HG03457 (cell line): ENCODE measurements around the gene CYP4F11.
"Not testable (repeated sequence)": the region's sequence is repeated elsewhere in the genome, so short reads cannot be mapped to it uniquely, and the experiment has no call there.

Experiments used
- ATAC-seq: cut with Tn5 transposase; IDR thresholded peaks from one replicate; pipeline ENCODE4 v1.9.1; 2021; ENCODE audit warnings: moderate number of reproducible peaks; ENCODE audit not compliant: unreplicated experiment

CYP4F11 gene

DNA sequence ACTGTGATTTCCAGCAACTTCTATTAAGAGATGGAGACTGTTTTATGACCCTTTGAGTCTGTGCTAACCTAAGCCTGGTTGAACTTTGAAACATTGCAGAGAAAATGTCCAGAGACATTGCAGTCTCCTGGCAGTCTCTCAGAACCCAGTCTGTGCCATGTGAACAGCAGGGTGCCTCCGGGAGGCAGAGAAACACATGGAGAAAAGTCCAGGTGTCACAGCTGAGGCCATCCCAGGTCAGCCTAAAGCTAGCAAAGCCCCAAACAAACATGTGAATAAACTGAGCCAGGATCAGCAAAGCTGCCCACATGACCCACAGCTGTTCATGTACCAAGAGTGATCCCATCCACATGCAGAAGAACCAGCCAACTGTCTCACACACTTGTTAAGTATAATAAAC is 7.8 kb downstream of the CYP4F11 start:
- no peak for ATAC-seq

DNA sequence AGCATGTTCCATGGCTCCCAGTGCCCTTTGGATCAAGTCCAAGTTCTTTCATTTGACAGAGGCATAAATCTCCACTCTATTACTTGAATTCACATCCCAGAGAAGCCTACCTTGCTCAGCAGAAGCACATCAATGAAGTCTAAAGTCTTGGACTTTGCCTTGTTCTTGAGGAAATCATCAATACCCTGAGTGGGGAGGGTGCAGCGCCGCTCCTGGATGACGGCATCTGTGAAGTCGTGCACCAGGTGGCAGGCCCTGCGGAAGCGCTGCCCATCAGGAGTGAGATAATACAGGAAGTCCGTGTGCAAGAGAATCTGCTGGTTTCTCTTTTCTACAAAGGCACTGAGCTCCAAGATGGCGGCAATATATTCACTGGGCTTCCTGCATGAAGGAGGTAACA is 10.6 kb downstream of the CYP4F11 start:
- no peak for ATAC-seq

DNA sequence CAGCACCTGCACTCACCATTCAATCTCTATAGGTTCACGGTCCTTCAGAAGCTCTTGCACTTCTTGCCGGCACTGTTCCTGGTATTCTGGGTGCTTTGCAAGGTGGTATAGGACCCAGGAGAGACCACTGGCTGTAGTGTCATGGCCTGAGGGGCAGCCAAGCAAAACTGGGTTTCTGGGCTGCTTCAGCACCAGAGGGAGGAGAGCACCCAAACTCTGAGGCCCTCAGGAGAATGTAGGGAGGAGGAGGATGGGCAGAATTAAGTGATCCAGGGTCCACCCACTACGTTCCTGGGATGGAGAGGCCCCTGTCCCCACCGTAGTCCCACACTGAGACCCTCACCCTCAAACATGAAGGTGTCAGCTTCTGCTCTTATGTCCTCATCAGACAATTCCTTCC is 12.3 kb downstream of the CYP4F11 start:
- ATAC-seq: no peak

DNA sequence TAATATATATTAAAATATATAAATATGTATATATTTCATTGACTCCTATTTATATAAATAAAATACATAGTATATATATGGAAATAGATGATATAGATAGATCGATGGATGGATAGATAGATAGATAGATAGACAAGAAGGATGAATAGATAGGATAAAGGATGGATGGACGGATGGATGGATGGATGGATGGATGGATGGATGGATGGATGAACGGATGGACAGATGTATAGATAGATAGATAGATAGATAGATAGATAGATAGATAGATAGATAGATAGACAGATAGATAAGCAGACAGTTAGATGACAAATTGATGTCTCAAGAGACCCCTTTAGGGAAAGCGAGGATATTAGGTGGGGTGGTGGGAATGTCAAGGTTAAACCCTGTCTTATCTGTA is 15.1 kb downstream of the CYP4F11 start:
- ATAC-seq: no peak

DNA sequence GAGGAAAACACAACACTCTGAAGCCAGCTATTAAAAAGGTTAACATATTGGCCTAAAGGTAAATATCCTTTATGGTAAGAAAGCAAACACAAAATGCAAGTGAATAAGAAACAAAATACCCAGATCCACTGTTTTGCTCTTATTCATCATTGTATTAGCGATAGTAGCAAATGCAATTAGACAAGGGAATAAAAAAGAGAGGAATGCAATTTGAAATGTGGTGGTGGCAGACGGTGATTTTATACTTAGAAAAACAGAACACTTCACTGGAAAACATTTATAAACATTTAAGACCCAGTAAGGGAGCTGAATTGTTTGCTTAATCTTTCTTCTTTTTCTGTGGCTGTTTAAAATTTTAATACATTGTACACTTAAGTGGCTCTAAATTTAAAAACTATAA is 19.2 kb downstream of the CYP4F11 start:
- ATAC-seq: no peak

DNA sequence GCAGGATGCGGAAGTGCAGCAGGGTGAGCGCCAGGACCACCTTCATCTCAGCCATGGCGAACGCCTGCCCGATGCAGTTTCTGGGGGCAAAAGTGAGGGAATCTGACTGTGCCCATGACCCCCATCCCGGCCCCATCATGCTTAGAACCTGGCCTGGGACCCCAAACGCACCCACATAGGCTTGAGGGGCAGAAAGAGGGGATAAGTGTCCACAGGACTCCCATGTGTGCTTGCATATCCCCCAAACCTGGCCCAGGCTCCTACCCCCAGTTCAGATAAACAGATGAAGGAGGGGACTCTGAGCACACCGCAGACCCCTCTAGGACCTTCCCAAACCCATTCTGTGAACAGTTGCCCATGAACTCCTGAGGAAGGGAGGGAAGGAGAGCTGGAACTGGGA is 20.5 kb downstream of the CYP4F11 start:
- no peak for ATAC-seq

DNA sequence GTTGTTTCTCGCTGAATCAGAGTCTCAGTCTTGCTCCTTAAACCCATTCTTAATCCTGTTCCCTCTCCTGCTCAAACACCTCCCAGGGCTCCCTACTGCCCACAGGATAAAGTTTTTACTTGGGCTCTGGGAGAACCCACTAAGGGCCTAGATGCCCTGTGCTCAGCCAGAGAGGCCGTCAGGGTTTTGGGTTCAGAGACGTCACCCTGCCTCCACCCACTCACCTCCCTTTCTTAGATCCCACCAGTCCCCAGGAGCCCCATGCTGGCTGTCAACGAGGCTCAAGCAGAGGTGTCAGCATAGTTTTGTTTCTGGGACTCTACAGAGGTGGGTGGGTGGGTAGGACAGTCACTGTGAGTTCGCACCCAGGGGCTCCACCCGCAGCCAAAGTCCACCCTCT is 20.9 kb downstream of the CYP4F11 start:
- no peak for ATAC-seq

DNA sequence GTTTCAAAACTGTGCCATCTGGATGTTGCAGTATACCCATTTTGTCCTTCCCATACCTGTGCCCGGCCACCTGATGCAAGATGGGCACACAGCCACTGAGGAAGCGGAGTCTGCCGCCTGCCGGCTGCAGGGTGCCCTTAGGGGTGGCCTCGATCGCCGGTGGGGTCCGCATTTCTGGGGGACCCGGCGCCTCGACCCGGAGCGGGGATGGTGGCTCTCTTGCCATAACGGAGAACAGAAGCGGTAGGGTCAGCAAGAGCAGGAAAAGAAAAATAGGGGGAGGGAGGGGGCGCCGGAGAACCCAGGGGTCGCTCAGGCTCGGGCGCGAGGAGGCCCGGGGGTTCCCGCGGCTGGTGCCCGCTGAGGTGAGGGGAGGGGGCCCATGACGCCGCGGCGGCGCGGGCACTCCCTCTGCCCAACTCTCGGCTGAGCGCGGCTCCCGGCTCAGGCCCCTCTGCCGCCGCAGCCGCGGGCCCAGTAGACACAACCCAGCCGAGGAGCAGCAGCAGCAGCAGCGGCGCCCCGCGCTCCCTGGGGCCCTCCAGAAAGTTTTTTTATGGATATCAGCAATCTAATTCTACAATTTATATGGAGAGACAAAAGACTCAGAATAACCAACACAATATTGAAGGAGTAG is 22.6 kb downstream of the CYP4F11 start:
- no peak for ATAC-seq

DNA sequence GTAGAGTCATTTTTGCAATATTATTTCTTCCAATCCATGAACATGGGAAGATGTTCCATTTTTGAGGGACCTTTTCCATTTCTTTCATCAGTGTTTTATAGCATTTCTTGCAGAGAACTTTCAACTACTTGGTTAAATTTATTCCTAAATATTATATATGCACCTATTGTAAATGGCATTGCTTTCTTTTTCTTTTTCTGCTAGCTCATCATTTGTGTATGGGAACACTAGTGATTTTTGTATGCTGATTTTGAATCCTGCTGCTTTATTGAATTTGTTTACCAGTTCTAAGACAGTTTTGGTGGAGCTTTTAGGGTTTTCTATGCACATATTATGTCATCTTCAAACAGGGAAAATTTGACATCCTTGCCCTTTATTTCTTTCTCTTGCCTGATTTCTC is 29.3 kb downstream of the CYP4F11 start:
- ATAC-seq: no peak

DNA sequence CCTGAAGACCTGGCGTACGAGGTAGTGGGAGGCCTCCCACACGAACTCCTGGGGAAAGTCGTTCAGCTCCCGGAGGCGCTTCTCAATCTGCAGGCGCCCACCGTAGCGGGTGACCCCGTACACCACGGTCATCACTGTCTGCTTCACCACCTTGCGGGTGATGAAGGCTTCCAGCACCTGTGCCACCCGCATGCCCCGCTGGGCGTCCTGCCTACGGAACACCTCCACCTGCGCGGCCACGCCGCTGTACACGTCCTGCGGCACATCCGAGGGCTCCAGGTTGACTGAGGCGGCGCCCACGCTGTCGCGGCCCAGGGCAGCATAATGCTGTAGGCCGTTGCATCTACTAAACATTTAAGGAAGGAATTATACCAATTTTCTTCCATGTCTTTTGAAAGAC is 31.4 kb downstream of the CYP4F11 start:
- ATAC-seq: not testable (repeated sequence)

DNA sequence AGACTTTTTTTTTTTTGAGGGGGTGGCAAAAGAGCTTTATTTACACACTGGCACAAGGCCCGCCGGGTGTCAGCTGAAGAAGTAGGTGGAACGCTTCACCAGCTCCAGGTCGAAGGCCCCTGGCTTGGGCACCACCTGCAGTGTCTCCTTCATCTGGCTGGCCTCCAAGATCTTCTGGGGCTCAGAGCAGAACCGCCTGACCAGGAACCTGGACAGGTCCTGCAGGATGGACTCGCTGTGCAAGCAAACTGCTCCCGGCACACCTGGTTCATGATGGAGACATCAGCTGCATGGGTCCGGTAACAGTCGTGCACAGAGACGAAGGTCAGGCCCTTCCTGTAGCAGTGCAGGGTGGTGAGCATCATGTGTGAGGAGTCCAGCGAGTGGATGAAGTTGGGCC is 32.1 kb downstream of the CYP4F11 start:
- ATAC-seq: no peak

DNA sequence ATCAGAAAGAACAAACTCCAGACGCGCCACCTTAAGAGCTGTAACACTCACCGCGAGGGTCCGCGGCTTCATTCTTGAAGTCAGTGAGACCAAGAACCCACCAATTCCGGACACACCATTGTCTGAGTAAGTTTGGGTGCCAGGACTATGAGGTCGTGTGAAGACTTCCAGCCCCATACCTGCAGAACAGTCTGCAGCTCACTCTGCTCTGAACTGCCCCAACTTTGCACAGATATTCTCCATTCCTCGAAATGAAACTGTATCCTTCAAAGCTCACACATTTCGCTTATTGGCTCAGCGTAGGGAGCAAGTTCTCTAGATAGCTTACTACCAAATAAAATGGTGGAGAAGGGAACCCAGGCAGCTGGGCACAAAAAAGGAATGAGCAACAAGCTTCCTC is 33.8 kb downstream of the CYP4F11 start:
- ATAC-seq: no peak

DNA sequence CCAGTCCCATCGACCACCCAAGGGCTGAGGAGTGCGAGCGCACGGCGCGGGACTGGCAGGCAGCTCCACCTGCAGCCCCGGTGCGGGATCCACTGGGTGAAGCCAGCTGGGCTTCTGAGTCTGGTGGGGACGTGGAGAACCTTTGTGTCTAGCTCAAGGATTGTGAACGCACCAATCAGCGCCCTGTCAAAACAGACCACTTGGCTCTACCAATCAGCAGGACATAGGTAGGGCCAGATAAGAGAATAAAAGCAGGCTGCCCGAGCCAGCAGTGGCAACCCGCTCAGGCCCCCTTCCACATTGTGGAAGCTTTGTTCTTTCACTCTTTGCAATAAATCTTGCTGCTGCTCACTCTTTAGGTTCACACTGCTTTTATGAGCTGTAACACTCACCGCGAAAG is 34.3 kb downstream of the CYP4F11 start:
- ATAC-seq: not testable (repeated sequence)

DNA sequence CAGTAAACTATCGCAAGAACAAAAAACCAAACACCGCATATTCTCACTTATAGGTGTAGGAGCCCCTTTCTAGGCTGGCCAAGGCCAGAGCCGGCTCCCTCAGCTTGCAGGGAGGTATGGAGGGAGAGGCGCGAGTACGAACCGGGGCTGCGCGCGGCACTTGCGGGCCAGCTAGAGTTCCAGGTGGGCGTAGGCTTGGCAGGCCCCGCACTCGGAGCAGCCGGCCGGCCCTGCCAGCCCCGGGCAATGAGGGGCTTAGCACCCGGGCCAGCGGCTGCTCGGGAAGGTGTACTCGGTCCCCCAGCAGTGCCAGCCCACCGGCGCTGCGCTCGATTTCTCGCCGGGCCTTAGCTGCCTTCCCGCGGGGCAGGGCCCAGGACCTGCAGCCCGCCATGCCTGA is 34.8 kb downstream of the CYP4F11 start:
- ATAC-seq: not testable (repeated sequence)

DNA sequence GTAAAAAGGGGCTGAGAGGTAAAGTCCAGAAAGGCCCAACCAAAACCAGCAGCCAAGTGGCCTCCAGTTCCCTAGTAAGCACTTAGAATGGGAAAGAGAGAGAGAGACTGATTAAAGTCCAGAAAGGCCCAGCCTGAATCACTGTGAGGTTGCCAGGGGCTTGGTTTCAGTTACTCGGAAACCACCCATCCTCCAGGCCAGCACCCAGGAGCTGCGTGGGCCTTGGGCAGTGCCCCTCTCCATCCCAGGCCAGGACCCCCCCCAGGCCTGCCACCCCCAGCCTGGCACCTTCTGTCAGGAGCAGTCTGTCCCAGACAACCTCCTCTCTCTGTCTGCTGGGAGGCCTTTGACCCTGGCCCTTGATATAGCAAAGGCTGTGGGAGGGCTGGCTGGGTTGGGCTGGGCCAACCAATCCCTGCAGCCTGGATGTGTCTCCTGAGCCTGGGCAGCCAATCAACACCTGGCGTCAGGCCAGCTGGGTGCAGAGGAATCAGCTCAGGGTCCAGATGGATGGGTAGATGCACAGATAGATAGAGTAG is 36.5 kb downstream of the CYP4F11 start, which contains the start of gene CYP4F2:
TSS of gene CYP4F2 (minus strand) at position 337 of the 539 bp plus-strand sequence. CDS start 463 bp downstream, outside the sequence.
- no peak for ATAC-seq

DNA sequence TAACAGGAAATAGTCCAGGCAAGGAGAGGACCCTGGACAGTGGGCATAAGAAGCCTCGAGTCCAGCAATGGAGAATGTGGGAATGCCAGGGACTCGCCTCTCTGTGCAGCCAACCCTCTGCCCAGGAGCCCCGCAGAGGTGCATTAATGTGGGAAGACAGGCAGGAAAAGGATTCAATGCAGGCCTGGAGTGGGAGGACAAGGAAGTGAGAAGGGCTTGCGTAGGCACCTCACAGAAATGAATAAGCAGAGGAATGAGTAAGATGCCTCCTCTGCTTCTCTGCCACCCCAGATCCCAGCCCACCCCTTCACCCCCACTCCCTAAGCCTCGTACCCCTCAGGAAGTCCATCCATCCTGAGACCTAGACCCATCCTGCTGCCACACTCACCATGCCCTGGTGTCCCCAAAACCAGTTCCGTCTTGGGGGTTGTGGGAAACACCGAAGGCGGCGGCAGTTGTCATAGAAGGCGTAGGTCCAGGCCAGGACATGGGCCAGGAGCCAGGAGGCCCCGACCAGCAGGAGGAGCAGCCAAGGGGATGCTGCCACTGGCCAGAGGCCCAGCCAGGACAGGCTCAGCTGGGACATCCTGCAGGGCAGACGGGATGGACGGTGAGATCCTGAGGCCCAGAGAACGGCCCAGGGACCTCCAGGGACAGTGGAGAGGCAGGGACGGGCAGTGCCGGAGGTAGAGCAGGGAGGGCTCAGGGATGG is 37.1 kb downstream of the CYP4F11 start:
- ATAC-seq: no peak

DNA sequence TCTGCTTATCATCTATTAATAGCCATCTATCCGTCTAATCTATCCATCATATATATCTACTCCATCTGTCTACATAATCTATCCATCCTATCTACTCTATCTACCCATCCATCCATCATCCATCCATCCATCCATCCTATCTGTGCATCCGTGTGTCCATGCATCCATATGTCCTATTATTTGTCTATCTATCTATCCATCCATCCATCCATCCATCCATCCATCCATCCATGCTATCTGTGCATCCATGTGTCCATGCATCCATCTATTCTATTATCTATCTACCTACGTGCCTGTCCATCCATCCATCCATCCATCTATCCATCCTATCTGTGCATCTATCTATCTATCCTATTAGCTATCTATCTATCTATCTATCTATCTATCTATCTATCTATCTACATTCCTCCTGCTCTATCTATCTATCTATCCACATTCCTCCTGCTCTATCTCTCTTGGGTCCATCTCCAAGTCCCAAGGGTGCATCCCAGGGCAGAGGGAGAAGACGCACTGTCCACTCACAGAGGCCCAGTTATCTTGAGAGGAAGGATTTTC is 38.4 kb downstream of the CYP4F11 start:
- ATAC-seq: no peak

DNA sequence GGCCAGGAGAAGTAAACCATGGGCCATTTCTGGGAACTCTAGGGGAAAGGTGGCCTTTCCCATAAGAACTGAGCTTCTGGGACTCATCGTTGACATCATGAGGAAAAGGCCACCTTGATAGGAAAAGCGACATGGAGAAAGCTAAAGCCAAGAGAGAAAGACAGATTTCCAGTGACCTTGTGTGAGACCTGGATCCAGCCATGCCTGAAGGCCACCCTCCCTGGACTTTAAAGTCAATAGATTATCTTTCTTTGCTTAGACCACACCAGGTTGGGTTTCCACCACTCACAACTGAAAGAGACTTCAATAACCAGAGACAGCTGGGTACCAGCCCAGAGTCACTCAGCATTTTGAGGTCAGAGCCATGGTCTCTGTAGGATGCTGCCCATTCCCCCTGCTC is 40.0 kb downstream of the CYP4F11 start:
- no peak for ATAC-seq

DNA sequence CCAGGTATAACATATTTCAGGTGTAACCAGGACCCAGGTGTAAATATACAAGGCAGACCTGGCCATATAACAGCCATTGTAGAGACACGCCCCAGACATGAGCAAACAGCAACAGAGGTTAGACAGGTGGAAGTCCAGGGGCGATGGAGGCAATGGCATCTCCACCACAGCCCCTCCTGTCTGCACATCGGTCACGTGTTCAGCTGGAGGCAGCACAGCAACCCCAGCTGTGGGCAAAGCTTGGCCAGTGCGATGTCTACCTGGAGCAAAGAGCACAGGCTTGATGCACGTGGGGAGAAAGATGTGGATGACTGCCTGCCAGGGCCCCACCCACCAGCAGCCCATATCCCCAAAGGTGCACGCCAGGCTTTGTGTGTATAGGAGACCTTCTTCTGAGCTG is 40.9 kb downstream of the CYP4F11 start:
- no peak for ATAC-seq

DNA sequence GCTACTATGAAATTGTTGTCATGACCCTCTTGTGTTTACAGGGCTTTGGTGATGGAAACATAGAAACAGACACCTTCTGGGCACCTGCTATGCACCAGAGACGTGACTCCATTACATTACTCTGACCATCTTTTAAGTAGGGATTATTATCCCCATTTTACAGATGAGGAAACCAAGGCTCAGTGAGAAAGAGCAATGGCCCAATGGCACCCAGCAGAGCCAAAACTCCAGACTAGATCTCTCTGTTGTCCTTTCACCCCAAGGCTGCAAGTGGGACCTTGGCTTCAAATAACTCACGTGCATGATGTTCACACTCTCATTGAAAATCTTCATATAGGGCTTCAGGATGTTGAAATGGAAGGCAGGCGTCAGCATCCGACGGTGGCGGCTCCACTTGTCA is 42.3 kb downstream of the CYP4F11 start:
- no peak for ATAC-seq

DNA sequence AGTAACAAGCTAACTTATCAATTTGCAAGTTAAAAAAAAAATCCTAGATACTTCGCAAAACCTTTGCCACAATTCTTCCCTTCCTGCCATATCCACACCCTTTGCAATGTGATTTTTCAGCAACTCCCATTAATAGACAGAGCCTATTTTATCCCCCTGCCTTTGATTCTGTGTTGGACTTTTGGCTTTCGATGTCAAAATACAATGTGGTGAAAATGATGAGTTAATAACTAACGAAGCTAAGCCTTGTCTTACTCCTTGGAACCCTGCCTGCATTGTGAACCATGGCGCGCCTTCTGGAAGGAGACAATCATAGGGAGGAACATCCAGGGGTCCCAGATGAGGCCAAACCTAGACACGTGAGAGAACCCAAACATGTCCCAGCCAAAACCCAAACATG is 42.9 kb downstream of the CYP4F11 start:
- ATAC-seq: no peak

DNA sequence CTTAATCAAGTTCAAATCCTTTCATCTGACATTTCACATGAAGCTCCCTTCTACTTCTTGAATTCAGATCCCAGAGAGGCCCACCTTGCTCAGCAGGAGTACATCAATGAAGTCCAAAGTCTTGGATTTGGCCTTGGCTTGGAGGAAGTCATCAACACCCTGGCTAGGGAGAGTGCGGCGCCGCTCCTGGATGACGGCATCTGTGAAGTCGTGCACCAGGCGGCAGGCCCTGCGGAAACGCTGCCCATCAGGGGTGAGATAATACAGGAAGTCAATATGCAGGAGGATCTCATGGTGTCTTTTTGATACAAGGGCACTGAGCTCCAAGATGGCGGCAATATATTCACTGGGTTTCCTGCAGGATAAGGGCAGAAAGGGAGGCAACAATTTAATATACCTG is 45.0 kb downstream of the CYP4F11 start:
- not testable (repeated sequence) for ATAC-seq
